AG04450 (cell line): ENCODE measurements around the gene C14orf119. TPM values are rescaled to one million over a fixed set of nuclear protein-coding genes. Genes with fewer than 3 reads are reported as not detected.

Experiments
- CTCF ChIA-PET: fragments of 300-600, 350-600 bp; formaldehyde crosslinking; extraction: SDS; loops from one replicate; lab custom pipeline; 2022; ENCODE audit warnings: antibody characterized with exemption, inconsistent platforms; lab: Charles Lee
- POLR2A ChIA-PET: fragments of 350-600 bp; formaldehyde crosslinking; extraction: SDS; loops from one replicate; lab custom pipeline; 2021; ENCODE audit warnings: antibody characterized with exemption, inconsistent platforms; lab: Yijun Ruan, JAX
- DNase-seq: peaks from one replicate; pipeline ENCODE4 v3.0.0-alpha.2; 2011; ENCODE audit warnings: low read depth, low spot score
- H3K27ac ChIP-seq: one replicate; pipeline ENCODE4 v1.5.1; 2012; ENCODE audit warnings: low read depth, low read length, control low read depth
- H3K27me3 ChIP-seq: one replicate; pipeline ENCODE4 v1.6.0; 2012; ENCODE audit warnings: low read length; ENCODE audit not compliant: control insufficient read depth, insufficient read depth
- H3K4me3 ChIP-seq: 2 replicates; pipeline ENCODE4 v1.5.1; 2011; ENCODE audit warnings: mild to moderate bottlenecking, low read depth, low read length, control low read depth
- H3K9me3 ChIP-seq: 2 replicates; pipeline ENCODE4 v1.5.1; 2012; ENCODE audit warnings: low read length; ENCODE audit not compliant: control insufficient read depth, insufficient read depth
- polyA plus RNA-seq: library from polyadenylated mRNA; depleted of rRNA; stranded (reverse); fragments of >200 nt; gene quantifications from 2 replicates; pipeline ENCODE4 v1.2.3, GENCODE V29; 2011
- TF ChIP-seq, protein P1 (sequence below): IDR thresholded peaks from 2 replicates; pipeline ENCODE4 v1.5.1; 2011; ENCODE audit warnings: low read depth, low read length, control low read depth, inconsistent platforms

The C14orf119 gene
- polyA plus RNA-seq, 1 experiment = 128 TPM

DNA sequence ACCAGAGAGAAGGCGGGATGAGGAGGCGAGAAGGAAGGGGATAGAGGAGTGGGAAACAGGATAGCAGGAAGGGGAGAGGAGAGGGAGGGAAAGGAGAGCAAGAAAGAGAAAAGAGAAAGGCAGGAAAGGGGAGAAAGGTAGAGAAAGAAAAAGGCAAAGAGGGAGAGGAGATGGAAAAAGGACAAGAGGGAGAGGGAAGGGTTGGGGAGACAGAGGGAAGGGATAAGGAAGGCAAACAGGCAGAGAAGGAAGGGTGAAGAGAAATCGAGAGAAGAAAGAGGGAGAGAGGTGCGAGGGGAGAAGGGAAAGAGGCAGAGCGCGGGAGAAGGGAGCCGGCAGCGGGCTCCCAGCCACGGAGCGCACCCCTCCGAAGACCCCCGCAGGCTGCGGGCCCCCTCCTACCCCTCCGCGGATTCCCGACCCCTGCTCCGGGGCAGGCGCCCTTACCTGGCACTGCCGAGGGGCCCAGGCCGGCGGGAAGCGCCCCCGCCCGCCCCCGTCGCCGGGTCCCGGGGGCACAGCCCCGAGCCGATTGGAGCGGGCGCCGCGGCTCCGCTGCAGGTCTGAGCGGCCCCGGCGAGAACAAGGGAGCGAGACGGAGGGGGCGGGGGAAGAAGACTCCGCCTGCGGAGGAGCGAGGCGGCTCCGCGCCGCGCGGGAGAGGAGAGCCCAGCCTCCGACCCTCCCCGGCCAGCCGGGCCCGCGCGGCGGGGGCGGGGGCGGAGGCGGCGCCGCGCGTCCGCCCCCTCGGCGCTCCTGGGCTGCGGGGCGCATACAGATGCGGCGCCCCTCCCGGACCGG is 38.1 kb upstream of the C14orf119 start, which contains the start of gene CDH24:
Gene CDH24, minus strand, starts transcription at position 565 of the 801 bp plus-strand sequence. CDS start 1,787 bp downstream, outside the sequence.
- TF ChIP-seq, protein P1, sequence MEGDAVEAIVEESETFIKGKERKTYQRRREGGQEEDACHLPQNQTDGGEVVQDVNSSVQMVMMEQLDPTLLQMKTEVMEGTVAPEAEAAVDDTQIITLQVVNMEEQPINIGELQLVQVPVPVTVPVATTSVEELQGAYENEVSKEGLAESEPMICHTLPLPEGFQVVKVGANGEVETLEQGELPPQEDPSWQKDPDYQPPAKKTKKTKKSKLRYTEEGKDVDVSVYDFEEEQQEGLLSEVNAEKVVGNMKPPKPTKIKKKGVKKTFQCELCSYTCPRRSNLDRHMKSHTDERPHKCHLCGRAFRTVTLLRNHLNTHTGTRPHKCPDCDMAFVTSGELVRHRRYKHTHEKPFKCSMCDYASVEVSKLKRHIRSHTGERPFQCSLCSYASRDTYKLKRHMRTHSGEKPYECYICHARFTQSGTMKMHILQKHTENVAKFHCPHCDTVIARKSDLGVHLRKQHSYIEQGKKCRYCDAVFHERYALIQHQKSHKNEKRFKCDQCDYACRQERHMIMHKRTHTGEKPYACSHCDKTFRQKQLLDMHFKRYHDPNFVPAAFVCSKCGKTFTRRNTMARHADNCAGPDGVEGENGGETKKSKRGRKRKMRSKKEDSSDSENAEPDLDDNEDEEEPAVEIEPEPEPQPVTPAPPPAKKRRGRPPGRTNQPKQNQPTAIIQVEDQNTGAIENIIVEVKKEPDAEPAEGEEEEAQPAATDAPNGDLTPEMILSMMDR = no peak
- Histone ChIP-seq H3K27ac (peak within 1 kb of the TSS; percentile 52), H3K27me3 (no peaks in the 10 kb centered on the region), H3K9me3 (no peaks in the 10 kb centered on the region), H3K4me3 (peak within 1 kb of the TSS; percentile 61)
- ChIA-PET CTCF (interaction anchor here (0.6 to 12.0 kb wide), 45 partner anchors 8 to 502 kb away, joined by 3 to 262 read pairs (median 5); partner anchors contain the start of genes ACIN1, AJUBA, C14orf119 and PRMT5), POLR2A (interaction anchor here (0.6 to 2.1 kb wide), 12 partner anchors 11 to 128 kb away, joined by 3 to 17 read pairs (median 4); partner anchors contain the start of genes ACIN1, C14orf119, PRMT5 and PSMB11)
- no peak for DNase-seq

DNA sequence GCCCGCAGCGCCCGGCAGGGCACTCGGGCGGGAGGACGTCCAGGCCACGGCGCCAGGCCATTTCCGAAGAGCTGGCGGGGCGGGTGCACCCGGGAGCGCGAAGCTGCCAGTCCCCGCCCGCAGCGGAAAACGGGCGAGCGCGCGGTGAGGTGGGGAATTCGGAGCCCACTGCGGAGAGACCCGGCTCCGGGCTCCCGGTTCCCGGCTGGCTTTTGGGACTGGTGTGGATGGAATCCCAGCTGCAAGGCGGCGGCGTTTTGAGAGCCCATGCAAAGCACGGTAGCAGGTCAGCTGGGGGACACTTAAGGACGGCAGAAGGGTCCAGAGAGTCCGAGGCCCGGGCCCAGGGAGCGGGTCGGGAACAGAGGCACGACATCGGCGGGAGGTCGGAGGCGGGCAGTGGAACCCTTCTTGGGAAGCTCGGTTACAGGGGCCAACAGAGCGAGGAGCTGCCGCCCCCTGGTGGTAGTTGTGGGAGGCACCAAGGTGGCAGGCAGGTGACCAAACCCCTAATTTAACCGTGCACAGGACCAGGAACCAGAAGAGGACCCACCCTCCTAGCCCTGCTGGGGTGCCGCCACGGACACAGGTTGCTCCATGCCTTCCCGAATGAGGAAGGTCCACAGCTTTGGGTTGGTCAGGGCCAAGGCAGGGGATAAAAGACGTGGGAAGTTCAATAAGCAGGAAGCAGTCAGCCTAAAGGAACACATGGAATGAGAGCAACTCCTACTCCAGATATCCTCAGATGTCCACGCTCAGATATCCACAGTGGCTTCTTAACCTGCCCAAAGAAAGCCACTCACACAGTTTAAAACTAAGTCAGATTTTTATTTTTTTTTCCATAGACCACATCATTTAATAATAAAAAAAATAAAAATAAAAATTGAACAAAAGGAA is 37.3 kb upstream of the C14orf119 start:
- H3K27ac ChIP-seq = peak overlapping the region; percentile 52
- POLR2A ChIA-PET = interaction anchor here (0.6 to 2.1 kb wide), 12 partner anchors 11 to 129 kb away, joined by 3 to 17 read pairs (median 6); partner anchors contain the start of genes ACIN1, C14orf119, PRMT5 and PSMB11
- H3K27me3 ChIP-seq = no peaks in the 10 kb centered on the region
- DNase-seq = peak; percentile 45
- TF ChIP-seq, protein P1 = peak; percentile 96
- H3K4me3 ChIP-seq = peak overlapping the region; percentile 61
- CTCF ChIA-PET = interaction anchor here (0.6 to 12.0 kb wide), 29 partner anchors 9 to 502 kb away, joined by 3 to 262 read pairs (median 5); partner anchors contain the start of genes ACIN1, AJUBA, C14orf119 and DAD1
- H3K9me3 ChIP-seq = no peaks in the 10 kb centered on the region

DNA sequence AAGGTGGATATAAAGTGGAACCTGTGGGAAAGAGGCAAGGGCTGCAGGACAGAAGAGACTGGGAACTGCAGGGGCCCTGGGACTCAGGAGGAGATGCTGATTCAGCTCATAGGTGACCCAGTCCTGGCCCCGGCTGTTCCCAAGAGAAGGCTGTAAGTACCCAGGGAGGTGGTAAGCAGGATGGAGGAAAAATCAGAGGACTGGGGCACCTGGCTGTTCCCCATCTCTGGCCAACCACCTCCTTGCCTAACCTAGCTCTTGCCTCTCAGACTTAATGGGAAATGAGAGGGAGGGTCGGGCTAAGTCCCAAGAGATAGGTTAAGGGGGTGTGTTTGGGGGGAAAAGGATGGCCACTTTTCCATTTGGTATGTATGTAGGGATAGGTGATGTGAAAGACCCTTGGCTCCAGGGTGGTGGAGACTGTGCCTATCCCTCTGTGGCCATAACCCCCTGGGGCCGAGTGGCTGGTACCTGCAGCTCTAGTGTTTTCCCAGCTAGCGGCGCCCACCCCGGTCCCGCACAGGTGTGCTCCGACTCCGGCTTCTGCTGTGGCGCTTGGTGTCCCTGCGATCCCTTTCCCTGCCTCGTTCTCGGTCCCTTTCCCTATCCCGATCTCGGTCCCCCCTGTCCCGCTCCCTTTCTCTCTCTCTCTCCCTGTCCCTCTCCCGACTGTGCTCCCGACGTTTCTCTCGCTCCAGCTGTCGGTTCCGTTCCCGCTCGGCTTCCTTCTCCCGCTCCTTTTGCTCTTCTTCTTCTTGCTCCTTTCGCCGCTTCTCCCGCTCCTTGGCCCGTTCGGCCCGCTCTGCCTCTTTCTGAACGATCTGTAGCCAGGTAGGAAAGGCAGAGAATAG is 36.4 kb upstream of the C14orf119 start:
- no peak for DNase-seq
- POLR2A ChIA-PET = interaction anchor here (0.6 to 2.1 kb wide), 10 partner anchors 10 to 130 kb away, joined by 3 to 17 read pairs (median 7); partner anchors contain the start of genes ACIN1, C14orf119, PRMT5 and PSMB11
- TF ChIP-seq, protein P1 = no peak
- Histone ChIP-seq H3K9me3 (no peaks in the 10 kb centered on the region), H3K27me3 (no peaks in the 10 kb centered on the region), H3K27ac (peak overlapping the region; percentile 11), H3K4me3 (no peak overlapping the region)
- CTCF ChIA-PET = interaction anchor here (0.5 to 12.0 kb wide), 29 partner anchors 10 to 503 kb away, joined by 3 to 262 read pairs (median 5); partner anchors contain the start of genes ACIN1, AJUBA, DAD1 and PRMT5

DNA sequence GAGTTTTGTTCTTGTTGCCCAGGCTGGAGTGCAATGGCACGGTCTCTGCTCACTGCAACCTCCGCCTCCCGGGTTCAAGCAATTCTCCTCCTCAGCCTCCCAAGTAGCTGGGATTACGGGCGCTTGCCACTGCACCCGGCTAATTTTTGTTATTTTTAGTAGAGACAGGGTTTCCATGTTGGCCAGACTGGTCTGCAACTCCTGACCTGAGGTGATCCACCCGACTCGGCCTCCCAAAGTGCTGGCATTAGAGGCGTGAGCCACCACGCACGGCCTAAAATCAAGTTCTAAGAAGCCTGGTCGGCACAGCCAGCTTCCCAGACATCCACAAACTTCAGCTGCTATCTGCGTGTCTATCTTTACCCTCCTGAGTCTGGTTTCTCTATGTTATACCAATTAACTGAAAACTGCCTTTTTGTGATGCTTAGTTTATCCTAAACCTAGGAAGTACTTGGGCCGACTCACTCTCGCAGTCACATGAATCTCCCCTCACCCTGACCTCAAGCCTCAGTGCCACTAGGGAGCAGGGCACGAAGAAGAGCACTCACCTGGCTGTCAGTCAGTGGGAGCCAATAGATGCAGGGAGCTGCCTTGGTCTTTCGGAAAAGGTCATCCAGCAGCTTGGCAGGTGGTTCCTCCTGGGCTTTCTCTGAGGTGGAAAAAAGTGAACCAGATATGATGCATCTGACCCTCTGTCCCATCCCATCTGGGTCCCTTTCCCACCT is 34.6 kb upstream of the C14orf119 start:
- Histone ChIP-seq H3K9me3 (no peaks in the 10 kb centered on the region), H3K27me3 (no peaks in the 10 kb centered on the region), H3K27ac (peak overlapping the region; percentile 31), H3K4me3 (no peak overlapping the region)
- TF ChIP-seq, protein P1 = no peak
- no peak for DNase-seq
- POLR2A ChIA-PET = no interaction called here
- CTCF ChIA-PET = interaction anchor here (0.6 to 12.0 kb wide), 9 partner anchors 8 to 504 kb away, joined by 6 to 262 read pairs (median 18); partner anchors contain the start of gene PRMT5
